Measurements from ENCODE around the gene ZNF276.

The ZNF276 gene

DNA sequence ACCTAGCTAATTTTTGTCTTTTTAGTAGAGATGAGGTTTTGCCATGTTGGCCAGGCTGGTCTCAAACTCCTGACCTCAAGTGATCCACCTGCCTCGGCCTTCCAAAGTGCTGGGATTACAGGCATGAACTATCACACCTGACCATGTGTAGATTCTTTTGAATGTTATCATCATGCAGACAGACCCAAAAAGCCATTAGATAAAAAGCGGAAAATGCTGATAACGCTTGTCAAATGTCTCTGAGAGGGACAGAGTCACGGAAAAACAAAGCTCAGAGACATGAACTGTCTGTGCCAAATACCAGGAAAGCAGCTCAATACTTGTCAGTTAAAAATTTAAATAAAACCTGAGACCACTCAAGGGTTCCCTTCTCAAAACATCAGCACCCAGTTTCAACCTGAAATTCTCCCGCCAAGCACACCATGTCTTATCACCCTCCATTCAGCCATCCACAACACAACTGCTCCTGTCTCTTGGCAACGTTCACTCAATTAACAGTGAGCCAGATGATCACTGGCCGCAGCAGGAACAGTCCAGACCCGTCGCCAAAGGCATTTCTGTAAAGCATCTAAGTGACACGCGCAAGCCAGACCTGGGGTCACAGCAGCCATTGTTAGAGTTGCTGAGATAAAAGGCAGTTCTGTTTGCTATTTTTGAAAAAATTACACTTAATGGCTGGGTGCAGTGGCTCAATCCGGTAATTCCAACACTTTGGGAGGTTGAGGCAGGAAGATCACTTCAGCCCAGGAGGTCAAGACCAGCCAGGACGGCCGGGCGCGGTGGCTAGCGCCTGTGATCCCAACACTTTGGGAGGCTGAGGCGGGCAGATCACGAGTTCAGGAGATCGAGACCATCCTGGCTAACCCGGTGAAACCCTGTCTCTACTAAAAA, 65.4 kb downstream of the ZNF276 start:
- no peak for DNase-seq (ENCODE audit: low read depth)

DNA sequence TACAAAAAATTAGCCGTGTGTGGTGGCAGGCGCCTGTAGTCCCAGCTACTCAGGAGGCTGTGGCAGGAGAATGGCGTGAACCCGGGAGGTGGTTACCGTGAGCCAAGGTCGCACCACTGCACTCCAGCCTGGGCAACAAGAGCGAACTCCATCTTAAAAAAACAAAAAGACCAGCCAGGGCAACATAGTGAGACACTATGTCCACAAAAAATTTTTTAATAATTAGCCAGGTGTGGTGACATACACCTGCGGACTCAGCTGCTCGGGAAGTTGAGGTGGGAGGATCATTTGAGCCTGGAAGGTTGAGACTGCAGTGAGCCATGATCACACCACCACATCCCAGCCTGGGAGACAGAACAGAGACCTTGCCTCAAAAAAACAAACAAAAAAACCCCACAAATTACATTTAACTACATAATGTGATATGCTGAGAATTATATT, 66.0 kb downstream of the ZNF276 start:
- DNase-seq (ENCODE audit: low read depth) = no peak

All from stimulated activated CD8-positive, alpha-beta memory T cell treated with anti-CD3 and anti-CD28 coated beads, Interleukin-15, amount 100 ng/mL, for 24 hours (primary cell).